Measurements from ENCODE around the gene WNT5B. TPM values are rescaled to one million over a fixed set of nuclear protein-coding genes. Genes with fewer than 3 reads are reported as not detected.

Gene WNT5B
- total RNA-seq, 1 donor from 2014 or later: 88.7 TPM

GRCh38 chr12:1618489-1618888 lies 10.5 kb upstream of the WNT5B start:
- no peak overlapping the region for H3K4me3 Mint-ChIP-seq (ENCODE audit: unreplicated experiment)
- H3K27ac Mint-ChIP-seq (ENCODE audit: unreplicated experiment): peak overlapping the region; percentile 43
- TF ChIP-seq CTCF (IDR thresholded peaks at IDR 0.05): no peak
- H3K36me3 Mint-ChIP-seq (ENCODE audit: unreplicated experiment): peaks cover 6% of the 10 kb centered on the region
- no peaks in the 10 kb centered on the region for H3K27me3 Mint-ChIP-seq (ENCODE audit: unreplicated experiment)
- DNase-seq (ENCODE audit: extremely low spot score, unreplicated experiment): no peak
- H3K4me1 Mint-ChIP-seq (ENCODE audit: unreplicated experiment): peaks cover 44% of the 10 kb centered on the region
- H3K9me3 Mint-ChIP-seq (ENCODE audit: unreplicated experiment): no peaks in the 10 kb centered on the region

- H3K4me3 Mint-ChIP-seq (ENCODE audit: unreplicated experiment): no peak overlapping the region
Observed at GRCh38 chr12:1619159-1619558, 9.9 kb upstream of the WNT5B start.

GRCh38 chr12:1619587-1619986 lies 9.4 kb upstream of the WNT5B start:
- Mint-ChIP-seq H3K4me1 (ENCODE audit: unreplicated experiment) (peaks cover 46% of the 10 kb centered on the region), H3K27me3 (ENCODE audit: unreplicated experiment) (no peaks in the 10 kb centered on the region), H3K4me3 (ENCODE audit: unreplicated experiment) (no peak overlapping the region), H3K36me3 (ENCODE audit: unreplicated experiment) (peaks cover 6% of the 10 kb centered on the region), H3K27ac (ENCODE audit: unreplicated experiment) (peak overlapping the region; percentile 29), H3K9me3 (ENCODE audit: unreplicated experiment) (no peaks in the 10 kb centered on the region)
- no peak for DNase-seq (ENCODE audit: extremely low spot score, unreplicated experiment)
- TF ChIP-seq CTCF (IDR thresholded peaks at IDR 0.05): no peak

More at GRCh38 chr12:1619159-1619558, 9.9 kb upstream of the WNT5B start:
- Mint-ChIP-seq H3K27me3 (ENCODE audit: unreplicated experiment) (no peaks in the 10 kb centered on the region), H3K27ac (ENCODE audit: unreplicated experiment) (peak overlapping the region; percentile 29), H3K9me3 (ENCODE audit: unreplicated experiment) (no peaks in the 10 kb centered on the region), H3K4me1 (ENCODE audit: unreplicated experiment) (peaks cover 43% of the 10 kb centered on the region), H3K36me3 (ENCODE audit: unreplicated experiment) (peaks cover 6% of the 10 kb centered on the region)
- TF ChIP-seq CTCF (IDR thresholded peaks at IDR 0.05): no peak
- no peak for DNase-seq (ENCODE audit: extremely low spot score, unreplicated experiment)

GRCh38 chr12:1620092-1620491 lies 8.9 kb upstream of the WNT5B start:
- peaks cover 46% of the 10 kb centered on the region for H3K4me1 Mint-ChIP-seq (ENCODE audit: unreplicated experiment)
- H3K27me3 Mint-ChIP-seq (ENCODE audit: unreplicated experiment): no peaks in the 10 kb centered on the region
- no peak overlapping the region for H3K27ac Mint-ChIP-seq (ENCODE audit: unreplicated experiment)

GRCh38 chr12:1622406-1622805 lies 6.6 kb upstream of the WNT5B start:
- H3K27me3 Mint-ChIP-seq (ENCODE audit: unreplicated experiment): no peaks in the 10 kb centered on the region
- peaks cover 56% of the 10 kb centered on the region for H3K4me1 Mint-ChIP-seq (ENCODE audit: unreplicated experiment)
- TF ChIP-seq CTCF (IDR thresholded peaks at IDR 0.05): no peak
- H3K27ac Mint-ChIP-seq (ENCODE audit: unreplicated experiment): peak overlapping the region; percentile 72
- H3K4me3 Mint-ChIP-seq (ENCODE audit: unreplicated experiment): no peak overlapping the region
- H3K36me3 Mint-ChIP-seq (ENCODE audit: unreplicated experiment): peaks cover 7% of the 10 kb centered on the region
- no peaks in the 10 kb centered on the region for H3K9me3 Mint-ChIP-seq (ENCODE audit: unreplicated experiment)
- no peak for DNase-seq (ENCODE audit: extremely low spot score, unreplicated experiment)

More at GRCh38 chr12:1620092-1620491, 8.9 kb upstream of the WNT5B start:
- TF ChIP-seq CTCF (IDR thresholded peaks at IDR 0.05): no peak
- no peak for DNase-seq (ENCODE audit: extremely low spot score, unreplicated experiment)
- Mint-ChIP-seq H3K4me3 (ENCODE audit: unreplicated experiment) (no peak overlapping the region), H3K36me3 (ENCODE audit: unreplicated experiment) (peaks cover 6% of the 10 kb centered on the region), H3K9me3 (ENCODE audit: unreplicated experiment) (no peaks in the 10 kb centered on the region)

Data from osteocyte (in vitro differentiated cells).